HUES6 (cell line): Measurements from ENCODE around the gene C2orf49.
A peak's percentile ranks its signal among the peaks of the same experiment; 100 is the strongest.

Experiments
- H3K27ac ChIP-seq: 2 replicates; pipeline ENCODE4 v1.7.0; 2013; ENCODE audit warnings: low read depth, mild to moderate bottlenecking, low read length, inconsistent platforms
- H3K27me3 ChIP-seq: 2 replicates; pipeline ENCODE4 v1.6.1; 2013; ENCODE audit warnings: low read length; ENCODE audit not compliant: control insufficient read depth, insufficient read depth
- H3K36me3 ChIP-seq: 2 replicates; pipeline ENCODE4 v1.6.1; 2013; ENCODE audit warnings: low read length; ENCODE audit not compliant: control insufficient read depth, insufficient read depth
- H3K4me1 ChIP-seq: 2 replicates; pipeline ENCODE4 v1.6.1; 2013; ENCODE audit warnings: low read length; ENCODE audit not compliant: control insufficient read depth, insufficient read depth
- H3K4me3 ChIP-seq: 2 replicates; pipeline ENCODE4 v1.5.1; 2013; ENCODE audit warnings: low read depth, low read length
- H3K9ac ChIP-seq: one replicate; pipeline ENCODE4 v1.6.1; 2013; ENCODE audit warnings: mild to moderate bottlenecking, low read length
- H3K9me3 ChIP-seq: 2 replicates; pipeline ENCODE4 v1.6.1; 2013; ENCODE audit warnings: low read depth, low read length; ENCODE audit not compliant: control insufficient read depth, insufficient read depth

The C2orf49 gene

DNA sequence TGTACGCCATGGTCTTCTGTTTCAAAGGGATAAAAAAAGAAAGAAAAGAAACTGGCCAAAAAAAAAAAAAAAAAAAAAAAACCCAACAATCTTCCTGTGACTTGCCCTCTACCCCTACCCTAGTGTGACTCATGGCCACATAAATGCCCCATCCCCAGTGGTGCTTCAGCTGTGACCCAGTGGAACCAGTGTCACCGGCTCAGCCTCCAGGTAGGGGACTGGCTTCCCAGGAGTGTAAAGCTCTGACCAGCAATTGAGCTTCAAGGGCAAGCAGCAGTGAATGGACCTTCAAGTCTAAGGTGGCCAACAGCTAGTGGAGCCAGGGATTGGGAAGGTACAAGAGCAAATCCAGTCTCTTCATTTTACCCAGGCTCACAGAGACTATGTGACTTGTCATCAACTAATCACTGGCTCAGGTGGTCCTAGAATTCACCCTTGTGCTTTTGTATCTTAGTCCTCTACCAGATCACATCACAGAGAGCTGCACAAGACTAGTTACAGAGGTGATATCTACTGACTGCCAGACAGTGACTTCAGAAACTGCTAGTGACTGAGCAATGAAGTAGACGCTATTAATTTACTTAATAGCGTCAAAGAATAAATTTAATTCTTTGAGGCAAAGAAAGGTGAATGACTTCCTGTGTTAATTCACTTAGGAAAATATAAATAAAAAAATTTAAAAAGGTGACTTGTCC, 6.5 kb upstream of the C2orf49 start:
- Histone ChIP-seq H3K9ac (no peak overlapping the region), H3K4me3 (no peak overlapping the region), H3K4me1 (peaks cover 7% of the 10 kb centered on the region), H3K27me3 (peaks cover 3% of the 10 kb centered on the region; the same call in 1 of the 2 replicates), H3K27ac (no peak overlapping the region), H3K9me3 (no peaks in the 10 kb centered on the region), H3K36me3 (0 out of 2 replicates have a peak, but pooled peaks cover 9% of the 10 kb centered on the region)

GRCh38 chr2:105334211-105334610, 3.1 kb upstream of the C2orf49 start:
- Histone ChIP-seq H3K36me3 (0 out of 2 replicates have a peak, but pooled peaks cover 9% of the 10 kb centered on the region), H3K9ac (no peak overlapping the region), H3K27me3 (peaks cover 3% of the 10 kb centered on the region; the same call in 1 of the 2 replicates), H3K9me3 (no peaks in the 10 kb centered on the region), H3K4me3 (no peak overlapping the region), H3K4me1 (peaks cover 6% of the 10 kb centered on the region), H3K27ac (no peak overlapping the region)

GRCh38 chr2:105335469-105335868, 1.9 kb upstream of the C2orf49 start:
- peaks cover 18% of the 10 kb centered on the region for H3K36me3 ChIP-seq
- H3K4me1 ChIP-seq = peaks cover under 1% of the 10 kb centered on the region
- peaks cover 3% of the 10 kb centered on the region; the same call in 1 of the 2 replicates for H3K27me3 ChIP-seq
- no peak overlapping the region for H3K27ac ChIP-seq
- no peak overlapping the region for H3K9ac ChIP-seq
- H3K4me3 ChIP-seq = no peak overlapping the region
- H3K9me3 ChIP-seq = no peaks in the 10 kb centered on the region

DNA sequence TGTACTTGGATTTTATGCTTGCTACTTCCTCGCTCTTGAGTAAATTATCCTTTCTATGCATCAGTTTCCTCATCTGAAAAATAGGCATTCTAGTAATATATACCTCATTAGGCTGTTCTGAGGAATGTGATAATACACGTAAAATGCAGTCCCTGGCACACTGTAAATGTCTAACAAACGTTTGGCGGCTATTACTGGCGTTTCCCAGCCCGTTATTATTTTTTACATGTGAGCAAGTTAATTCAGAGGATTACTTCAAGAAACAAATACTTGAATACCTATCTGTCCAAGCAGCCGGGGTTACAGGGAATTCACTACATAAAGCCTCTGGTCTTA, 586 bp upstream of the C2orf49 start:
- peak overlapping the region; percentile 97 for H3K9ac ChIP-seq
- H3K27me3 ChIP-seq = no peaks in the 10 kb centered on the region
- peaks cover 31% of the 10 kb centered on the region for H3K36me3 ChIP-seq
- H3K9me3 ChIP-seq = no peaks in the 10 kb centered on the region
- H3K4me1 ChIP-seq = no peaks in the 10 kb centered on the region
- peak overlapping the region; percentile 87 for H3K4me3 ChIP-seq
- peak overlapping the region; percentile 99 for H3K27ac ChIP-seq

GRCh38 chr2:105338020-105338385, 663 bp downstream of the C2orf49 start:
- Histone ChIP-seq H3K36me3 (peaks cover 43% of the 10 kb centered on the region), H3K9ac (peak overlapping the region; percentile 97), H3K27me3 (no peaks in the 10 kb centered on the region), H3K4me1 (no peaks in the 10 kb centered on the region), H3K9me3 (no peaks in the 10 kb centered on the region), H3K4me3 (peak overlapping the region; percentile 87), H3K27ac (no peak overlapping the region)

DNA sequence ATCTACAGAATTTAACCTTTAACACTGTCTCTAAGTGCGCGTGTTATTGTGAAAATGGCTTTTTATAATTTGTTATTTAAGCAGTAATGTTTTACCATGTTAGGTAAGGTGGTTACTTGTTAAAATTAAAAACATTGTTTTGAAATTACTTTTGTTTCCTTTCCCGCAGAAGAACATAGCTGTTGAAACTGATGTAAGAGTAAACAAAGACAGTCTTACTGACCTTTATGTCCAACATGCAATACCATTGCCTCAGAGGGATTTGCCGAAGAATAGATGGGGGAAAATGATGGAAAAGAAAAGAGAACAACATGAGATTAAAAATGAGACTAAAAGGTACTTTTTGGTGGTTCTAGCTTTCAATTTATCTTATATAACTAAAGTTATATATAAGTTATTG, 2.1 kb downstream of the C2orf49 start:
- H3K36me3 ChIP-seq = peaks cover 48% of the 10 kb centered on the region
- H3K4me3 ChIP-seq = no peak overlapping the region
- H3K9ac ChIP-seq = no peak overlapping the region

GRCh38 chr2:105344704-105345345, 7.5 kb downstream of the C2orf49 start:
- Histone ChIP-seq H3K9ac (no peak overlapping the region), H3K4me3 (no peak overlapping the region), H3K4me1 (no peaks in the 10 kb centered on the region), H3K27ac (no peak overlapping the region), H3K27me3 (no peaks in the 10 kb centered on the region), H3K36me3 (peaks cover 86% of the 10 kb centered on the region), H3K9me3 (no peaks in the 10 kb centered on the region)

More for the DNA sequence above, 2.1 kb downstream of the C2orf49 start:
- no peaks in the 10 kb centered on the region for H3K9me3 ChIP-seq
- no peak overlapping the region for H3K27ac ChIP-seq
- no peaks in the 10 kb centered on the region for H3K27me3 ChIP-seq
- H3K4me1 ChIP-seq = no peaks in the 10 kb centered on the region

DNA sequence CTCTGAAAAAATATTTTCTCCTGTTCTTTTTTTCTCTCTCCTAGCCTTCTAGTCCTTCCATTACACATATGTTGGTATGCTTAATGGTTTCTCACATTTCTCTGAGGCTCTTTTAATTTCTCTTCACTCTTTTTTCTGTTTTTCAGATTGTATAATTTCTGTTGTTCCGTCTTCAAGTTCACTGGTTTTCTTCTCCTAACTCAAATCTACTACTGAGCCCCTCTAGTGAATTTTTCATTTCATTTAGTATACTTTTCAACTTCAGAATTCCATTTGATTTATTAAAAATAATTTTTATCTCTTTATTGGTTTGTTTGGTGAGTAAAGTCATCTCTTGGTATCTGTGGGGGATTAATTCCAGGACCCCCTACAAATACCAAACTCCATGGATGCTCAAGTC, 19.8 kb downstream of the C2orf49 start:
- Histone ChIP-seq H3K27ac (no peak overlapping the region), H3K9ac (no peak overlapping the region), H3K36me3 (peaks cover 69% of the 10 kb centered on the region), H3K27me3 (no peaks in the 10 kb centered on the region), H3K4me1 (no peaks in the 10 kb centered on the region), H3K4me3 (no peak overlapping the region), H3K9me3 (no peaks in the 10 kb centered on the region)

- Histone ChIP-seq H3K9ac (no peak overlapping the region), H3K27me3 (no peaks in the 10 kb centered on the region), H3K9me3 (no peaks in the 10 kb centered on the region), H3K27ac (no peak overlapping the region), H3K4me1 (no peaks in the 10 kb centered on the region), H3K4me3 (no peak overlapping the region), H3K36me3 (peaks cover 76% of the 10 kb centered on the region)
These were observed 21.3 kb downstream of the C2orf49 start for GRCh38 chr2:105358593-105358992.

GRCh38 chr2:105361102-105361889, 24.0 kb downstream of the C2orf49 start:
- no peak overlapping the region for H3K9ac ChIP-seq
- no peak overlapping the region for H3K27ac ChIP-seq
- H3K27me3 ChIP-seq = no peaks in the 10 kb centered on the region
- H3K4me1 ChIP-seq = no peaks in the 10 kb centered on the region
- no peaks in the 10 kb centered on the region for H3K9me3 ChIP-seq
- peaks cover 75% of the 10 kb centered on the region for H3K36me3 ChIP-seq
- no peak overlapping the region for H3K4me3 ChIP-seq
